GM12872 (cell line): ENCODE results near the gene PACRG.

ENCODE experiments used
- TF ChIP-seq, protein P1 (sequence below): IDR thresholded peaks from 3 replicates; pipeline ENCODE4 v1.5.1; 2011; ENCODE audit warnings: low read depth, mild to moderate bottlenecking, low read length, moderate library complexity; ENCODE audit not compliant: insufficient read depth

The PACRG gene

DNA sequence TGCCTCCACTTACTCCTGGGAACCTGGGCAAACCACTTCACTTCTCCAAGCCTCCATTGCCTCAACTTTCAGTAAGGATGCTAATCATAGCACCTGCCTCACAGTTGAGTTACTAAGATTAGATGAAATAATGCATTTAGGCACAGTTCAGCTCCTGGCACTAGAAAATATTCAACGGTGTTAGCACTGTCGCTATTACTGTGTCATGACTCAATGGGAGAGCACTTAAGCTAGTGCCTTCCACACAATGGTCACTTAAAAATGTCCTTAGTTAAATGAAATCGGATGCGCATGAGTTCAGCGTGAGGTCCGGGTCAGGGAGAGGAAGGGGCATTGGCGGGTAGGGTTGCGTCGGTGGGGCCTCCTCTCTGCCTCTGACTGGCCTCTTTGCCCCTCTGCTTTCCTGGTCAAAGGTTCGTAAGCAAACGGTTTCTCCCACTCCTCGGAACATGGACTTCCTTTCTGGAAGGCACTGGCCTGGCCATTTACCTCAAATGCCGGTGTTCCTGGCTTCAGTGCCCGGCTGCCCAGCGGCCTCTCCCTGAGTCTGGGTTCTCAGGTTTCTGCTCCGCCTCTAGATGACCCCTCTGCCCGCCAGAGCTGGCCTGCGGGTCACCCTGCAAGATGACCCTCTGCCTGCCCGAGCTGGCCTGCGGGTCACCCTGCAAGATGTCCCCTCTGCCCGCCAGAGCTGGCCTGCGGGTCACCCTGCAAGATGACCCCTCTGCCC lies 562.9 kb downstream of the PACRG start:
- TF ChIP-seq, protein P1, sequence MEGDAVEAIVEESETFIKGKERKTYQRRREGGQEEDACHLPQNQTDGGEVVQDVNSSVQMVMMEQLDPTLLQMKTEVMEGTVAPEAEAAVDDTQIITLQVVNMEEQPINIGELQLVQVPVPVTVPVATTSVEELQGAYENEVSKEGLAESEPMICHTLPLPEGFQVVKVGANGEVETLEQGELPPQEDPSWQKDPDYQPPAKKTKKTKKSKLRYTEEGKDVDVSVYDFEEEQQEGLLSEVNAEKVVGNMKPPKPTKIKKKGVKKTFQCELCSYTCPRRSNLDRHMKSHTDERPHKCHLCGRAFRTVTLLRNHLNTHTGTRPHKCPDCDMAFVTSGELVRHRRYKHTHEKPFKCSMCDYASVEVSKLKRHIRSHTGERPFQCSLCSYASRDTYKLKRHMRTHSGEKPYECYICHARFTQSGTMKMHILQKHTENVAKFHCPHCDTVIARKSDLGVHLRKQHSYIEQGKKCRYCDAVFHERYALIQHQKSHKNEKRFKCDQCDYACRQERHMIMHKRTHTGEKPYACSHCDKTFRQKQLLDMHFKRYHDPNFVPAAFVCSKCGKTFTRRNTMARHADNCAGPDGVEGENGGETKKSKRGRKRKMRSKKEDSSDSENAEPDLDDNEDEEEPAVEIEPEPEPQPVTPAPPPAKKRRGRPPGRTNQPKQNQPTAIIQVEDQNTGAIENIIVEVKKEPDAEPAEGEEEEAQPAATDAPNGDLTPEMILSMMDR: no peak

DNA sequence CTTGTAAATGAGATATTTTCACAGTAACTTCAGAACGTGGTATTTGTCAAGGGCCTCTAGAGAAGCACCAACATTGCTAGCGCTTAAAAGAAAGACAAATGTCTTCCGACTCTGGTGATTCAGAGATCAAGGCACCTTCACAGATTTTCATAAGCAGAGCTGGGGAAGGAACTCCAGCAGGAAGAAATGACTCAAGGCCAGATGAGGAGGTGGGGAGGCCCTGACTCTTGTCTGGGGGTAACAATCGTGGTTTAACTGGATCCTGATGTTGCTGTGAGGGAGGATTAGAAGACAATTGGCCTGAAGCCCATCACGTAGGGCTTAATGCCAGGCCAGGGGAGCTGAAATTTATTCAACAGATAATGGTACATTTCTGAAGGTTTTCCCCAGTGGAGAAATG lies 563.8 kb downstream of the PACRG start:
- TF ChIP-seq, protein P1: no peak

DNA sequence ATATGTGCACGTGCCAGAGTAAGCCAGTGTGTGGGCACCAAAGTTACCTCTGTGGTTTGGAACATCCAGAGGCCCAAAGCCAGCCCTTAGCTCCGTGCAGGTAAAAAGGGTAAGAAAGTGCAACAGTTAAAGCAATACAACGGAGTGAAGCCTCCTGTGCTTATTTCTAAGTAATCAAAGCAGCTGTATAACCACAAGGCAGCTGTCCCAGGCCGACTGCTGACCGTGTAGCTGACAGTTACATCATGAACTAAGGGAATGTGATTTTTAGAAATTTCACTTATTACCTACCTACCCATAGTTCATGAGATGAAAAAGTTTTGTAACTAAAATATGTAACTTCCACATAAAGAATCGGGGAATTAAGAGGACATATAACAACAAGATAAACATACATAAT lies 565.5 kb downstream of the PACRG start:
- TF ChIP-seq, protein P1: no peak

DNA sequence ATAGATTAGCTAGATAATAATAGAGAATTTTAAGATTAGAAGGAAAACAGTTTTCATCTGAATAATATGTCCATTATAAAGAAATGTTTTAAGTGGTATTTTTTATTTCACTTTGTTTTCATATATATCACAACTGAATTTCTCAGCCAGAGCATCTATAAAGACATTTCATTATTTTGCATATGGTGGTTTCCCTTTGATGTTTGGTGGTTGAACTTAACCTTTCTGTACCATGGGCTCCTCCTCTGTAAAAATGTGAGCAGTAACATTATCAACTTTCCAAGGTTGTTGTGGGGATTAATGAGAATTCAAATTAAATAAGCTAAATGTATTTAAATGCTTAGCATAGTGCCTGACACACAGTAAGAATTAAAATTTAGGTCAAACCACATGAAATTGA lies 567.0 kb downstream of the PACRG start:
- TF ChIP-seq, protein P1: no peak

DNA sequence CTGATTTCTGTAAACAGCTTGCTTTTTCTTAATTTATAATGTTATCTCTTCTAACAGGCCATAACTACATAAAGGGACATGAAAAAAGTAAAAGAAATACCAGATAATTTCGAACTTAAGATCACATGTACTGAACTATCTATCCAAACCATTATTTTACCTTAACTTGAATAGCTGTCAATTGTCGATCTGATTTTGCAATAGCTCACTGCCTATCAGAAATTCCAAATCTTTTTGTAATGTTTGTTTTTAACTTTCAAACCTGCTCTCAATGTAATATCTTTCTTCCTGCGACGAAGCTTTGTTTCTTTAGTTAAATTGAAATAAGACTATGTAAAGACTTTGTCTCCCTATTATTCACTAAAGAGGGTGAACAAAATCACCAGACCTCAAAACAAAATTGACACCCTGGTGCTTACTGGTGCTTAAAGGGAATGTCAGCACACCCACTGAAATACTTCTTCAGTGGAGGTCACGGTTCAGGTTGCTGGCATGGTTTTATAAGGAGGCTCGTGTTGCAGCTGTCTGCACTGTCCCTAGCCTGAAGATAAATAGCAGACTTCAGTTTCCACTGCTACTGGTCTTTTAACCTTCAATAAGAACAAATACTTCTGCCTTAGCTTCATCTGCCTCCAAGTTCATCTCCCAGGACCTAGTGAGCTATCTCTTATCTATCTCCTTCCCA lies 569.2 kb downstream of the PACRG start:
- TF ChIP-seq, protein P1: no peak

DNA sequence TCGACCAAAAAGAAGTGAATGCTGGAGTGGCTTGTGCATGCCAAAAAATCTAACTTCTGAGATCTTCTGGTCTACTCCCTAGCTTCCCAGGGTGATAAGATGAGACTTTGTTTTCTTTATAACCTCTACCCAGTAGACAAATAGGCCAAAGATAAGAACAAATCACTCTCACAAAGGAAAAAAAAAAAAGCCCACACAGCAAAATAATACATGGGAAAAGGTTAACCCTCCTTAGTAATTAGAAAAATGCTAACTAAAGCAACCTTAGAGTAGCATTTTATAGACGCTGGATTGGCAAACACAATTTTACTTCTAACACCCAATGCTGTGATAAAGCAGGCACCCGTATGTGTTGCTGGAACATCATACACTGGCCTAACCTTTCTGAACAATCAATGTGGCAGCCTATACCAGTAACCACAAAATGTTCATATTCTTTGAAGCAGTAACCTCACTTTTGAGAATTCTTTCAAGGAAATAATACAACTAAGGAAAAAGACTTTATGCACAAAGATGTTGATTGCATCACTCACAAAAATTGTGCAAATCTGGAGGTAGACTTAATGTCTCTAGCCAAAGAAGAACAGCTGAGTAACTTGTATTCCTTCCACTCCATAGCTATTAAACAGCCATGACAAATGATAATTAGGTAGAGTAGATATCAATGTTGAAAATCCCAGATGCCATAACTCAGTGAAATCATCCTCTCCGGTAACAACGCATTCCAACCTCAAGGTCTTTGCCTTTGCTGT lies 570.5 kb downstream of the PACRG start:
- TF ChIP-seq, protein P1: no peak

DNA sequence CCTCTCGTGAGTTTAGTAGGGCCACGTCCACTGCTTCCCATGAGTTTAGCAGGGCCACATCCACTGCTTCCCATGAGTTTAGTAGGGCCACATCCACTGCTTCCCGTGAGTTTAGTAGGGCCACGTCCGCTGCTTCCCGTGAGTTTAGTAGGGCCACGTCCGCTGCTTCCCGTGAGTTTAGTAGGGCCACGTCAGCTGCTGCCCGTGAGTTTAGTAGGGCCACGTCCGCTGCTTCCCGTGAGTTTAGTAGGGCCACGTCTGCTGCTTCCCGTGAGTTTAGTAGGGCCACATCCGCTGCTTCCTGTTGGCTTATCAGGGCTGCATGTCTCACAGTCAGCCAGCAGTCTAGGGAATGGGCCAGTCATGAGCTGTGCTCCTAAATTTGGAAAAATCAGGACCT lies 573.1 kb downstream of the PACRG start:
- TF ChIP-seq, protein P1: no peak
